Measurements from ENCODE around the gene DBI. TPM values are rescaled to one million over a fixed set of nuclear protein-coding genes. Genes with fewer than 3 reads are reported as not detected.

Gene DBI
- total and polyA plus RNA-seq, 2 of the 8 experiments (the other 6 are each of a cell fraction or from before 2014, with no cell fraction given) = 180 to 212 TPM

DNA sequence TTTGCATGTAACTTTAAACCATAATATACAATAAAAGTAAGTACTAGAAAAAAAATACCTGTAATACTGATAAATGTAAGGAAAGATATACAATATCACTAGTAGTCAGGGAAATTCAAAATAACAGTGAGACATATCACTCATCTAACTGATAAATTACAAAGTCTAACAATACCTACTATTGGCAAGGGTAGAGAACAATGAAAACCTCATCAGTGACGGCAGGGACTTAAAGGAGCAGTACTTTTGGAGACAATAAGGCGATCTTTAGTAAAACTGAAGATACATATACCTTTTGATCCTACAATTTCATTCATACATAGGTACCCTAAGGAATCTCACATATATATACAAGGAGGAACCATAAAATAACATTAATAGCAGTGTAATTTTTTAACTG, 25.1 kb upstream of the DBI start (continued):
- TF ChIP-seq, protein P1, sequence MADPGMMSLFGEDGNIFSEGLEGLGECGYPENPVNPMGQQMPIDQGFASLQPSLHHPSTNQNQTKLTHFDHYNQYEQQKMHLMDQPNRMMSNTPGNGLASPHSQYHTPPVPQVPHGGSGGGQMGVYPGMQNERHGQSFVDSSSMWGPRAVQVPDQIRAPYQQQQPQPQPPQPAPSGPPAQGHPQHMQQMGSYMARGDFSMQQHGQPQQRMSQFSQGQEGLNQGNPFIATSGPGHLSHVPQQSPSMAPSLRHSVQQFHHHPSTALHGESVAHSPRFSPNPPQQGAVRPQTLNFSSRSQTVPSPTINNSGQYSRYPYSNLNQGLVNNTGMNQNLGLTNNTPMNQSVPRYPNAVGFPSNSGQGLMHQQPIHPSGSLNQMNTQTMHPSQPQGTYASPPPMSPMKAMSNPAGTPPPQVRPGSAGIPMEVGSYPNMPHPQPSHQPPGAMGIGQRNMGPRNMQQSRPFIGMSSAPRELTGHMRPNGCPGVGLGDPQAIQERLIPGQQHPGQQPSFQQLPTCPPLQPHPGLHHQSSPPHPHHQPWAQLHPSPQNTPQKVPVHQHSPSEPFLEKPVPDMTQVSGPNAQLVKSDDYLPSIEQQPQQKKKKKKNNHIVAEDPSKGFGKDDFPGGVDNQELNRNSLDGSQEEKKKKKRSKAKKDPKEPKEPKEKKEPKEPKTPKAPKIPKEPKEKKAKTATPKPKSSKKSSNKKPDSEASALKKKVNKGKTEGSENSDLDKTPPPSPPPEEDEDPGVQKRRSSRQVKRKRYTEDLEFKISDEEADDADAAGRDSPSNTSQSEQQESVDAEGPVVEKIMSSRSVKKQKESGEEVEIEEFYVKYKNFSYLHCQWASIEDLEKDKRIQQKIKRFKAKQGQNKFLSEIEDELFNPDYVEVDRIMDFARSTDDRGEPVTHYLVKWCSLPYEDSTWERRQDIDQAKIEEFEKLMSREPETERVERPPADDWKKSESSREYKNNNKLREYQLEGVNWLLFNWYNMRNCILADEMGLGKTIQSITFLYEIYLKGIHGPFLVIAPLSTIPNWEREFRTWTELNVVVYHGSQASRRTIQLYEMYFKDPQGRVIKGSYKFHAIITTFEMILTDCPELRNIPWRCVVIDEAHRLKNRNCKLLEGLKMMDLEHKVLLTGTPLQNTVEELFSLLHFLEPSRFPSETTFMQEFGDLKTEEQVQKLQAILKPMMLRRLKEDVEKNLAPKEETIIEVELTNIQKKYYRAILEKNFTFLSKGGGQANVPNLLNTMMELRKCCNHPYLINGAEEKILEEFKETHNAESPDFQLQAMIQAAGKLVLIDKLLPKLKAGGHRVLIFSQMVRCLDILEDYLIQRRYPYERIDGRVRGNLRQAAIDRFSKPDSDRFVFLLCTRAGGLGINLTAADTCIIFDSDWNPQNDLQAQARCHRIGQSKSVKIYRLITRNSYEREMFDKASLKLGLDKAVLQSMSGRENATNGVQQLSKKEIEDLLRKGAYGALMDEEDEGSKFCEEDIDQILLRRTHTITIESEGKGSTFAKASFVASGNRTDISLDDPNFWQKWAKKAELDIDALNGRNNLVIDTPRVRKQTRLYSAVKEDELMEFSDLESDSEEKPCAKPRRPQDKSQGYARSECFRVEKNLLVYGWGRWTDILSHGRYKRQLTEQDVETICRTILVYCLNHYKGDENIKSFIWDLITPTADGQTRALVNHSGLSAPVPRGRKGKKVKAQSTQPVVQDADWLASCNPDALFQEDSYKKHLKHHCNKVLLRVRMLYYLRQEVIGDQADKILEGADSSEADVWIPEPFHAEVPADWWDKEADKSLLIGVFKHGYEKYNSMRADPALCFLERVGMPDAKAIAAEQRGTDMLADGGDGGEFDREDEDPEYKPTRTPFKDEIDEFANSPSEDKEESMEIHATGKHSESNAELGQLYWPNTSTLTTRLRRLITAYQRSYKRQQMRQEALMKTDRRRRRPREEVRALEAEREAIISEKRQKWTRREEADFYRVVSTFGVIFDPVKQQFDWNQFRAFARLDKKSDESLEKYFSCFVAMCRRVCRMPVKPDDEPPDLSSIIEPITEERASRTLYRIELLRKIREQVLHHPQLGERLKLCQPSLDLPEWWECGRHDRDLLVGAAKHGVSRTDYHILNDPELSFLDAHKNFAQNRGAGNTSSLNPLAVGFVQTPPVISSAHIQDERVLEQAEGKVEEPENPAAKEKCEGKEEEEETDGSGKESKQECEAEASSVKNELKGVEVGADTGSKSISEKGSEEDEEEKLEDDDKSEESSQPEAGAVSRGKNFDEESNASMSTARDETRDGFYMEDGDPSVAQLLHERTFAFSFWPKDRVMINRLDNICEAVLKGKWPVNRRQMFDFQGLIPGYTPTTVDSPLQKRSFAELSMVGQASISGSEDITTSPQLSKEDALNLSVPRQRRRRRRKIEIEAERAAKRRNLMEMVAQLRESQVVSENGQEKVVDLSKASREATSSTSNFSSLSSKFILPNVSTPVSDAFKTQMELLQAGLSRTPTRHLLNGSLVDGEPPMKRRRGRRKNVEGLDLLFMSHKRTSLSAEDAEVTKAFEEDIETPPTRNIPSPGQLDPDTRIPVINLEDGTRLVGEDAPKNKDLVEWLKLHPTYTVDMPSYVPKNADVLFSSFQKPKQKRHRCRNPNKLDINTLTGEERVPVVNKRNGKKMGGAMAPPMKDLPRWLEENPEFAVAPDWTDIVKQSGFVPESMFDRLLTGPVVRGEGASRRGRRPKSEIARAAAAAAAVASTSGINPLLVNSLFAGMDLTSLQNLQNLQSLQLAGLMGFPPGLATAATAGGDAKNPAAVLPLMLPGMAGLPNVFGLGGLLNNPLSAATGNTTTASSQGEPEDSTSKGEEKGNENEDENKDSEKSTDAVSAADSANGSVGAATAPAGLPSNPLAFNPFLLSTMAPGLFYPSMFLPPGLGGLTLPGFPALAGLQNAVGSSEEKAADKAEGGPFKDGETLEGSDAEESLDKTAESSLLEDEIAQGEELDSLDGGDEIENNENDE (IDR thresholded peaks at IDR 0.05; ENCODE audit: insufficient replicate concordance, low read length) = no peak
- TF ChIP-seq PHF8 (conservative IDR thresholded peaks at IDR 0.05; ENCODE audit: low read depth, low read length) (no peak), RNF2 (IDR thresholded peaks at IDR 0.05; ENCODE audit: borderline replicate concordance, low read depth, low read length, missing control alignments, poor library complexity, severe bottlenecking) (no peak), SRF (IDR thresholded peaks at IDR 0.05; ENCODE audit: low read depth, low read length) (no peak), JUND (IDR thresholded peaks at IDR 0.05; ENCODE audit: low read length) (no peak), MAFK (IDR thresholded peaks at IDR 0.05; ENCODE audit: low read depth, low read length) (no peak), BRCA1 (IDR thresholded peaks at IDR 0.05; ENCODE audit: low read depth, low read length) (no peak), SUZ12 (IDR thresholded peaks at IDR 0.05; ENCODE audit: low read length) (no peak), RFX5 (IDR thresholded peaks at IDR 0.05; ENCODE audit: borderline replicate concordance, low read depth, low read length) (no peak), CEBPB (IDR thresholded peaks at IDR 0.05; ENCODE audit: low read depth, low read length) (no peak), BCL11A (IDR thresholded peaks at IDR 0.05; ENCODE audit: low read depth in 2 of 2, low read length in 2 of 2) (no peak), JUN (IDR thresholded peaks at IDR 0.05; ENCODE audit: low read depth, low read length) (no peak), CREB1 (IDR thresholded peaks at IDR 0.05) (no peak)
